Astrocyte (in vitro differentiated cells and primary cell): ENCODE results near the gene CD200R1L. TPM values are rescaled to one million over a fixed set of nuclear protein-coding genes. Genes with fewer than 3 reads are reported as not detected.

Experiments used
- DNase-seq: peaks from one replicate; pipeline ENCODE4 v3.0.0-alpha.2; 2010; ENCODE audit warnings: low read depth
- FAIRE-seq: peaks from 2 replicates; lab custom pipeline; 2011; peaks lifted over from hg19 to GRCh38; lab: Jason Lieb, UNC
- H2AFZ ChIP-seq: 2 replicates; pipeline ENCODE4 v1.6.0; 2012; ENCODE audit warnings: low read depth, low read length, inconsistent platforms
- H3K27ac ChIP-seq: 2 replicates; pipeline ENCODE4 v1.5.1; 2011; ENCODE audit warnings: low read depth, low read length, inconsistent platforms
- H3K27me3 ChIP-seq: 2 replicates; pipeline ENCODE4 v1.6.0; 2011; ENCODE audit warnings: low read length, inconsistent platforms; ENCODE audit not compliant: insufficient read depth
- H3K36me3 ChIP-seq: 2 replicates; pipeline ENCODE4 v1.5.1; 2011; ENCODE audit warnings: low read length, inconsistent platforms; ENCODE audit not compliant: insufficient read depth
- H3K4me1 ChIP-seq: 2 replicates; pipeline ENCODE4 v1.5.1; 2011; ENCODE audit warnings: low read length, inconsistent platforms; ENCODE audit not compliant: insufficient read depth
- H3K4me2 ChIP-seq: 2 replicates; pipeline ENCODE4 v1.6.0; 2012; ENCODE audit warnings: low read length, inconsistent platforms
- H3K4me3 ChIP-seq: 2 replicates; pipeline ENCODE4 v1.5.1; 2011; ENCODE audit warnings: low read depth, mild to moderate bottlenecking, low read length, inconsistent platforms; ENCODE audit not compliant: insufficient read depth
- H3K79me2 ChIP-seq: 2 replicates; pipeline ENCODE4 v1.6.0; 2012; ENCODE audit warnings: mild to moderate bottlenecking, low read length, inconsistent platforms; ENCODE audit not compliant: insufficient read depth
- H3K9ac ChIP-seq: 2 replicates; pipeline ENCODE4 v1.6.0; 2012; ENCODE audit warnings: mild to moderate bottlenecking, low read length, inconsistent platforms
- H3K9me3 ChIP-seq: 2 replicates; pipeline ENCODE4 v1.5.1; 2012; ENCODE audit warnings: low read depth, mild to moderate bottlenecking, low read length, inconsistent platforms; ENCODE audit not compliant: insufficient read depth
- H4K20me1 ChIP-seq: 2 replicates; pipeline ENCODE4 v1.6.0; 2012; ENCODE audit warnings: low read length, inconsistent platforms; ENCODE audit not compliant: insufficient read depth
- H3K27ac Mint-ChIP-seq: one replicate; pipeline ENCODE4 v1.8.0; 2021; ENCODE audit warnings: mild to moderate bottlenecking, mixed read lengths; ENCODE audit not compliant: unreplicated experiment
- H3K27me3 Mint-ChIP-seq: one replicate; pipeline ENCODE4 v1.8.0; 2021; ENCODE audit warnings: low read depth, mixed read lengths; ENCODE audit not compliant: unreplicated experiment
- H3K36me3 Mint-ChIP-seq: one replicate; pipeline ENCODE4 v1.8.0; 2021; ENCODE audit warnings: low read depth, mixed read lengths; ENCODE audit not compliant: unreplicated experiment
- H3K4me1 Mint-ChIP-seq: one replicate; pipeline ENCODE4 v1.8.0; 2021; ENCODE audit warnings: low read depth, mixed read lengths; ENCODE audit not compliant: unreplicated experiment
- H3K4me3 Mint-ChIP-seq: one replicate; pipeline ENCODE4 v1.8.0; 2021; ENCODE audit warnings: mild to moderate bottlenecking, moderate library complexity, mixed read lengths; ENCODE audit not compliant: unreplicated experiment
- H3K9me3 Mint-ChIP-seq: one replicate; pipeline ENCODE4 v1.8.0; 2021; ENCODE audit warnings: mild to moderate bottlenecking, mixed read lengths; ENCODE audit not compliant: unreplicated experiment
- EZH2 ChIP-seq: IDR thresholded peaks from 2 replicates; pipeline ENCODE4 v1.6.1; 2012; ENCODE audit warnings: mild to moderate bottlenecking, low read length, inconsistent platforms; ENCODE audit not compliant: insufficient read depth
- total RNA-seq: library from RNA; stranded (reverse); gene quantifications from 2 replicates; pipeline ENCODE4 v1.2.1, GENCODE V29; 2021
- TF ChIP-seq, protein P1 (sequence below): IDR thresholded peaks from 2 replicates; pipeline ENCODE4 v1.5.1; 2011; ENCODE audit warnings: low read depth, mild to moderate bottlenecking, inconsistent platforms, low read length, moderate library complexity; ENCODE audit not compliant: insufficient read depth

CD200R1L gene
- total RNA-seq, 1 donor from 2014 or later: not detected

DNA sequence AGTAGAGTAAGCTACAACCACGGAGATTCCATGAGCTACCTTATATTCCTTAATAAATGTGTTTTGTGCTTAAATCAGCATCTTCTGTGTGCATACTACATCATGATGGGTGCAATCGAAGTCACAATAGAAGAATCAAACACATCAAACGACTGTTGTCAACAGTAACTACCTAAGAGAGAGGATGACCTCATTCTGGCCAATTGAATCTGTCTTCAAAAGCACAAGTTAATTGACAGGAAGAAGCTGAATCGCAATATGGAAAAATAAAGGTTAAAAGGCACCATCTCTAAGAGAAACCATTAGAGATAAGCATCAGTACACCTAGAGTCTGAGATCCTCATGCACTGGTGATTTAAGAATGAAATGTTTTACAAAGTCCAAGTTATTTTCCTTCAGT lies 39.0 kb downstream of the CD200R1L start:
- DNase-seq (no peak), FAIRE-seq (no peak)
- H3K9me3 Mint-ChIP-seq: no peaks in the 10 kb centered on the region
- Histone ChIP-seq H2AFZ (no peak overlapping the region), H4K20me1 (no peaks in the 10 kb centered on the region), H3K4me3 (no peak overlapping the region), H3K27ac (no peak overlapping the region), H3K4me2 (no peak overlapping the region), H3K9me3 (no peaks in the 10 kb centered on the region), H3K27me3 (no peaks in the 10 kb centered on the region), H3K36me3 (no peaks in the 10 kb centered on the region), H3K4me1 (peaks cover 8% of the 10 kb centered on the region), H3K9ac (no peak overlapping the region), H3K79me2 (no peaks in the 10 kb centered on the region)
- no peak for TF ChIP-seq EZH2
- TF ChIP-seq, protein P1, sequence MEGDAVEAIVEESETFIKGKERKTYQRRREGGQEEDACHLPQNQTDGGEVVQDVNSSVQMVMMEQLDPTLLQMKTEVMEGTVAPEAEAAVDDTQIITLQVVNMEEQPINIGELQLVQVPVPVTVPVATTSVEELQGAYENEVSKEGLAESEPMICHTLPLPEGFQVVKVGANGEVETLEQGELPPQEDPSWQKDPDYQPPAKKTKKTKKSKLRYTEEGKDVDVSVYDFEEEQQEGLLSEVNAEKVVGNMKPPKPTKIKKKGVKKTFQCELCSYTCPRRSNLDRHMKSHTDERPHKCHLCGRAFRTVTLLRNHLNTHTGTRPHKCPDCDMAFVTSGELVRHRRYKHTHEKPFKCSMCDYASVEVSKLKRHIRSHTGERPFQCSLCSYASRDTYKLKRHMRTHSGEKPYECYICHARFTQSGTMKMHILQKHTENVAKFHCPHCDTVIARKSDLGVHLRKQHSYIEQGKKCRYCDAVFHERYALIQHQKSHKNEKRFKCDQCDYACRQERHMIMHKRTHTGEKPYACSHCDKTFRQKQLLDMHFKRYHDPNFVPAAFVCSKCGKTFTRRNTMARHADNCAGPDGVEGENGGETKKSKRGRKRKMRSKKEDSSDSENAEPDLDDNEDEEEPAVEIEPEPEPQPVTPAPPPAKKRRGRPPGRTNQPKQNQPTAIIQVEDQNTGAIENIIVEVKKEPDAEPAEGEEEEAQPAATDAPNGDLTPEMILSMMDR: no peak
- no peaks in the 10 kb centered on the region for H3K36me3 Mint-ChIP-seq
- H3K4me1 Mint-ChIP-seq: peaks cover 4% of the 10 kb centered on the region
- H3K4me3 Mint-ChIP-seq: no peak overlapping the region
- no peaks in the 10 kb centered on the region for H3K27me3 Mint-ChIP-seq
- H3K27ac Mint-ChIP-seq: no peak overlapping the region

DNA sequence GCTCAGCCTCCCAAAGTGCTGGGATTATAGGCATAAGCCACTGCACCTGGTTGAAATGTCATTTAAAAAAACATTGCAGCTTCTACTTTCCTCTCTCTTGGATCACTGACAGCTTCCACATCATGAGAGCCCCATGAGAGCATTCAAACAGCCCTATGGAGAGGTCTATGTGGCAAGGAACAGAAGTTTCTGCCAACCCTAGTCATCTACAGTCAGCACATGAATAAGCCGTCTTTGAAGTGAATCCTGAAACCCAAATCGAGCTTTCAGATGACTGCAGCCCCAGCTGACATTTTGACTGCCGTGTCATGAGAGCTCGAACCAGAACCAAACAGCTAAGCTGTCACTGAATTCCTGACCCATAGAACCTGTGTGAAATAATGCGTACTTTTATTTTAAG lies 39.8 kb downstream of the CD200R1L start:
- no peak overlapping the region for H2AFZ ChIP-seq
- no peaks in the 10 kb centered on the region for H3K36me3 ChIP-seq
- no peaks in the 10 kb centered on the region for H4K20me1 ChIP-seq
- H3K36me3 Mint-ChIP-seq: no peaks in the 10 kb centered on the region
- H3K9ac ChIP-seq: no peak overlapping the region
- no peak overlapping the region for H3K4me3 Mint-ChIP-seq
- H3K4me2 ChIP-seq: no peak overlapping the region
- H3K79me2 ChIP-seq: no peaks in the 10 kb centered on the region
- peaks cover 8% of the 10 kb centered on the region for H3K4me1 ChIP-seq
- no peak overlapping the region for H3K27ac ChIP-seq
- peaks cover 4% of the 10 kb centered on the region for H3K4me1 Mint-ChIP-seq
- DNase-seq: no peak
- no peak overlapping the region for H3K27ac Mint-ChIP-seq
- H3K9me3 Mint-ChIP-seq: no peaks in the 10 kb centered on the region
- no peak overlapping the region for H3K4me3 ChIP-seq
- H3K9me3 ChIP-seq: no peaks in the 10 kb centered on the region
- no peaks in the 10 kb centered on the region for H3K27me3 ChIP-seq
- no peaks in the 10 kb centered on the region for H3K27me3 Mint-ChIP-seq
- no peak for FAIRE-seq
- TF ChIP-seq, protein P1: no peak
- no peak for TF ChIP-seq EZH2

- no peak overlapping the region for H2AFZ ChIP-seq
- H3K27ac ChIP-seq: no peak overlapping the region
- H3K9me3 ChIP-seq: no peaks in the 10 kb centered on the region
- H3K9ac ChIP-seq: no peak overlapping the region
- no peak overlapping the region for H3K4me3 ChIP-seq
- no peaks in the 10 kb centered on the region for H3K36me3 ChIP-seq
- H3K4me2 ChIP-seq: no peak overlapping the region
- no peaks in the 10 kb centered on the region for H3K27me3 ChIP-seq
- no peaks in the 10 kb centered on the region for H4K20me1 ChIP-seq
- Mint-ChIP-seq H3K9me3 (no peaks in the 10 kb centered on the region), H3K27me3 (no peaks in the 10 kb centered on the region), H3K4me3 (no peak overlapping the region), H3K4me1 (peaks cover 6% of the 10 kb centered on the region), H3K36me3 (no peaks in the 10 kb centered on the region), H3K27ac (no peak overlapping the region)
- H3K4me1 ChIP-seq: no peaks in the 10 kb centered on the region
- no peak for DNase-seq
- TF ChIP-seq, protein P1: no peak
- TF ChIP-seq EZH2: no peak
- H3K79me2 ChIP-seq: no peaks in the 10 kb centered on the region
- no peak for FAIRE-seq
Observed at GRCh38 chr3:112805126-112805525, 41.5 kb downstream of the CD200R1L start.
